Endometrium (tissue), 2 donors: Measurements from ENCODE around the gene SLC38A10.

Experiments
- FAIRE-seq: peaks from 2 replicates; lab custom pipeline; 2012; peaks lifted over from hg19 to GRCh38; lab: Jason Lieb, UNC
- donor health status: control.
- donor health status: control.

Gene SLC38A10

GRCh38 chr17:81277946-81278693 lies 17.0 kb downstream of the SLC38A10 start:
- FAIRE-seq = no peak

GRCh38 chr17:81277421-81277820 lies 17.7 kb downstream of the SLC38A10 start:
- no peak for FAIRE-seq

- FAIRE-seq = no peak
These were observed 18.3 kb downstream of the SLC38A10 start for GRCh38 chr17:81276781-81277180.

GRCh38 chr17:81274471-81274855 lies 20.6 kb downstream of the SLC38A10 start:
- FAIRE-seq = no peak

- no peak for FAIRE-seq
These were observed 21.2 kb downstream of the SLC38A10 start for GRCh38 chr17:81273698-81274470.

- FAIRE-seq = no peak
These were observed 22.5 kb downstream of the SLC38A10 start for GRCh38 chr17:81272616-81273015.

GRCh38 chr17:81271226-81271625 lies 23.9 kb downstream of the SLC38A10 start:
- no peak for FAIRE-seq

- FAIRE-seq = no peak
These were observed 24.8 kb downstream of the SLC38A10 start for GRCh38 chr17:81270279-81270678.

GRCh38 chr17:81267390-81268067 lies 27.6 kb downstream of the SLC38A10 start:
- no peak for FAIRE-seq

GRCh38 chr17:81265576-81265975 lies 29.5 kb downstream of the SLC38A10 start:
- FAIRE-seq = no peak

GRCh38 chr17:81264640-81265039 lies 30.5 kb downstream of the SLC38A10 start:
- FAIRE-seq = no peak

GRCh38 chr17:81263371-81264181 lies 31.5 kb downstream of the SLC38A10 start:
- FAIRE-seq = no peak

GRCh38 chr17:81261582-81262336 lies 33.3 kb downstream of the SLC38A10 start:
- no peak for FAIRE-seq

- no peak for FAIRE-seq
These were observed 34.0 kb downstream of the SLC38A10 start for GRCh38 chr17:81261096-81261495.

GRCh38 chr17:81260641-81261040 lies 34.5 kb downstream of the SLC38A10 start:
- FAIRE-seq = no peak

GRCh38 chr17:81260171-81260570 lies 34.9 kb downstream of the SLC38A10 start:
- FAIRE-seq = no peak

- no peak for FAIRE-seq
These were observed 36.0 kb downstream of the SLC38A10 start for GRCh38 chr17:81259058-81259605.

- FAIRE-seq = no peak
These were observed 36.8 kb downstream of the SLC38A10 start for GRCh38 chr17:81258292-81258691.

GRCh38 chr17:81257533-81257932 lies 37.6 kb downstream of the SLC38A10 start:
- FAIRE-seq = no peak

GRCh38 chr17:81256616-81257015 lies 38.5 kb downstream of the SLC38A10 start:
- no peak for FAIRE-seq
